ENCODE results near the gene THBS2.
"Not testable (repeated sequence)": the region's sequence is repeated elsewhere in the genome, so short reads cannot be mapped to it uniquely, and the experiment has no call there.

The THBS2 gene

GRCh38 chr6:169253337-169254238, at the start of gene THBS2:
THBS2 (minus strand) TSS chr6:169253846; CDS start chr6:169250784, 3,062 bp downstream.
- DNase-seq (ENCODE audit: low read depth) = peak; percentile 97

- DNase-seq (ENCODE audit: low read depth) = no peak
Measured at GRCh38 chr6:169302716-169303115, 49.1 kb upstream of the THBS2 start.

GRCh38 chr6:169302255-169302654, 48.6 kb upstream of the THBS2 start:
- no peak for DNase-seq (ENCODE audit: low read depth)

GRCh38 chr6:169300916-169301315, 47.3 kb upstream of the THBS2 start:
- DNase-seq (ENCODE audit: low read depth) = no peak

- DNase-seq (ENCODE audit: low read depth) = not testable (repeated sequence)
Measured at GRCh38 chr6:169298626-169299025, 45.0 kb upstream of the THBS2 start.

- no peak for DNase-seq (ENCODE audit: low read depth)
Measured at GRCh38 chr6:169296622-169297021, 43.0 kb upstream of the THBS2 start.

- DNase-seq (ENCODE audit: low read depth) = peak; percentile 58
Measured at GRCh38 chr6:169296170-169296569, 42.5 kb upstream of the THBS2 start.

- DNase-seq (ENCODE audit: low read depth) = peak; percentile 48
Measured at GRCh38 chr6:169293196-169293595, 39.5 kb upstream of the THBS2 start.

- peak; percentile 99 for DNase-seq (ENCODE audit: low read depth)
Measured at GRCh38 chr6:169292338-169293124, 38.9 kb upstream of the THBS2 start.

GRCh38 chr6:169291646-169292337, 38.1 kb upstream of the THBS2 start:
- no peak for DNase-seq (ENCODE audit: low read depth)

GRCh38 chr6:169291148-169291547, 37.5 kb upstream of the THBS2 start:
- no peak for DNase-seq (ENCODE audit: low read depth)

- peak; percentile 66 for DNase-seq (ENCODE audit: low read depth)
Measured at GRCh38 chr6:169289619-169290339, 36.1 kb upstream of the THBS2 start.

GRCh38 chr6:169289257-169289618, 35.6 kb upstream of the THBS2 start:
- DNase-seq (ENCODE audit: low read depth) = no peak

GRCh38 chr6:169288591-169288990, 34.9 kb upstream of the THBS2 start:
- DNase-seq (ENCODE audit: low read depth) = peak; percentile 84

GRCh38 chr6:169287675-169288074, 34.0 kb upstream of the THBS2 start:
- DNase-seq (ENCODE audit: low read depth) = no peak

- DNase-seq (ENCODE audit: low read depth) = no peak
Measured at GRCh38 chr6:169286961-169287360, 33.3 kb upstream of the THBS2 start.

GRCh38 chr6:169285165-169285564, 31.5 kb upstream of the THBS2 start:
- DNase-seq (ENCODE audit: low read depth) = no peak

- no peak for DNase-seq (ENCODE audit: low read depth)
Measured at GRCh38 chr6:169283924-169284323, 30.3 kb upstream of the THBS2 start.

GRCh38 chr6:169282043-169282442, 28.4 kb upstream of the THBS2 start:
- DNase-seq (ENCODE audit: low read depth) = no peak

- no peak for DNase-seq (ENCODE audit: low read depth)
Measured at GRCh38 chr6:169277619-169278018, 24.0 kb upstream of the THBS2 start.

GRCh38 chr6:169274781-169275180, 21.1 kb upstream of the THBS2 start:
- DNase-seq (ENCODE audit: low read depth) = peak; percentile 56

GRCh38 chr6:169273511-169273910, 19.9 kb upstream of the THBS2 start:
- no peak for DNase-seq (ENCODE audit: low read depth)
